ENCODE data around the gene SLC25A5. TPM values are rescaled to one million over a fixed set of nuclear protein-coding genes. Genes with fewer than 3 reads are reported as not detected.
"Not testable (repeated sequence)": the region's sequence is repeated elsewhere in the genome, so short reads cannot be mapped to it uniquely, and the experiment has no call there.

Gene SLC25A5
- total RNA-seq, 4 donors from 2014 or later, result 366 to 1,287 (median 800) TPM

- TF ChIP-seq POLR2A (IDR thresholded peaks at IDR 0.05) (no peak), CTCF (IDR thresholded peaks at IDR 0.05) (no peak)
- Histone ChIP-seq H3K9me3 (no peaks in the 10 kb centered on the region), H3K27ac (no peak overlapping the region), H3K36me3 (no peaks in the 10 kb centered on the region), H3K4me1 (no peaks in the 10 kb centered on the region), H3K4me3 (no peak overlapping the region), H3K27me3 (no peaks in the 10 kb centered on the region)
- no peak for DNase-seq
Observed at GRCh38 chrX:119424999-119425398, 43.2 kb upstream of the SLC25A5 start.

GRCh38 chrX:119427024-119427794, 41.0 kb upstream of the SLC25A5 start:
- H3K27ac ChIP-seq, result peak overlapping the region in 1 of 4 donors; percentile 59

DNA sequence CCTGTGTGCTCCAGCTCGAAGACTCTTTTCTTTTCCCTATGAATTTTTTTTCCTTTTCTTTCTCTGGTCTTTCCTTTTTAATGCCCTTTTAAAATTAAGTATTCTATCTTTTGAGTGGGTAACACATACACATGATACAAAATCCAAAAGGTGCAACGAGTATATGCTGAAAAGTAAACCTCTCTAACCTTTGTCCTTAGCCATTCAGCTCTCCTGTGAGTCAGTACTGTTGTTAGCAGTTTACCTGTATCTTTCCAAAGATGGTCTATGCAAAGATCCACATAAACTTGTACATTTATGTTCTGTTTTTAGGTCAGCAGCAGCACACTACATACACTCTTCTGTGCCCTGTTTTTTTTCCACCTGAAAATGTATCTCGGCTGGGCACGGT, 40.5 kb upstream of the SLC25A5 start:
- no peaks in the 10 kb centered on the region for H3K9me3 ChIP-seq
- no peaks in the 10 kb centered on the region for H3K36me3 ChIP-seq
- DNase-seq, result no peak
- no peaks in the 10 kb centered on the region for H3K27me3 ChIP-seq
- no peaks in the 10 kb centered on the region for H3K4me1 ChIP-seq
- H3K27ac ChIP-seq, result peak overlapping the region in 1 of 4 donors; percentile 59
- H3K4me3 ChIP-seq, result no peak overlapping the region
- TF ChIP-seq CTCF (IDR thresholded peaks at IDR 0.05) (no peak), POLR2A (IDR thresholded peaks at IDR 0.05) (no peak)

More at GRCh38 chrX:119427024-119427794, 41.0 kb upstream of the SLC25A5 start:
- Histone ChIP-seq H3K36me3 (no peaks in the 10 kb centered on the region), H3K4me3 (no peak overlapping the region), H3K27me3 (no peaks in the 10 kb centered on the region), H3K9me3 (no peaks in the 10 kb centered on the region), H3K4me1 (no peaks in the 10 kb centered on the region)
- DNase-seq, result peak in 2 of 3 donors; percentile 62 to 75
- TF ChIP-seq POLR2A (IDR thresholded peaks at IDR 0.05) (no peak), CTCF (IDR thresholded peaks at IDR 0.05) (no peak)

DNA sequence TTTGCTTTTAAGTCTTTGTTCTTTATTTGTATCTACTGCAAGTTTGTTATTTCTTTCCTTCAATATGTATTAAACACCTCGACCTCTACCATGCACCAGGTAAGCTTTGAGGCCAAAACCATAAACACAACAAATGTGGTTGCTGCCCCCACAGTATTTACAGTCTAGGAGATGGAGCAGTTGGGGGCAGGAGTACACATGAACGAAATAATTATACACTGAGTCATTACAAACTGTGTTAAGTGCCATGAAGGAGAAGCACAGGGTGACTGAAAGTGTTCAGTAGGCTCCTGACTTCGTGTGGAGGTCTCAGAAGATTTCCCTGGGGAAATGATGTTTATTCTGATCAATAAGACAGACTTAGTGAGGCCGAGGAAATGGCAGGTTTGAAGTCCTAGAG, 38.8 kb upstream of the SLC25A5 start:
- Histone ChIP-seq H3K27me3 (no peaks in the 10 kb centered on the region), H3K9me3 (no peaks in the 10 kb centered on the region), H3K27ac (no peak overlapping the region), H3K36me3 (no peaks in the 10 kb centered on the region), H3K4me1 (no peaks in the 10 kb centered on the region), H3K4me3 (no peak overlapping the region)
- no peak for DNase-seq
- no peak for TF ChIP-seq CTCF (IDR thresholded peaks at IDR 0.05)
- TF ChIP-seq POLR2A (IDR thresholded peaks at IDR 0.05), result no peak

DNA sequence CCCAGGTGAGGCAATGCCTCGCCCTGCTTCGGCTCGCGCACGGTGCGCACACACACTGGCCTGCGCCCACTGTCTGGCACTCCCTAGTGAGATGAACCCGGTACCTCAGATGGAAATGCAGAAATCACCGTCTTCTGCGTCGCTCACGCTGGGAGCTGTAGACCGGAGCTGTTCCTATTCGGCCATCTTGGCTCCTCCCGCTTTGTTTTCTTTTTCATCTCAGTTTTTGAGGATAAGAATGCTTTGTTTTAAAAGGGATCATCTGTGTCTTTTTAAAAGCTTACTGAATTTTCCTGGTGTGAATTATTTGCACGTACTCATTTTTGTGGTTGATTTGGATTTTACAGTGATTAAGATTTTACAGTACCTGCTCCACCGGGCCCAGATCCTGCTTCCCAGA, 26.9 kb upstream of the SLC25A5 start:
- not testable (repeated sequence) for DNase-seq, H3K27ac ChIP-seq, H3K27me3 ChIP-seq, H3K9me3 ChIP-seq, H3K4me3 ChIP-seq, H3K4me1 ChIP-seq, H3K36me3 ChIP-seq

DNA sequence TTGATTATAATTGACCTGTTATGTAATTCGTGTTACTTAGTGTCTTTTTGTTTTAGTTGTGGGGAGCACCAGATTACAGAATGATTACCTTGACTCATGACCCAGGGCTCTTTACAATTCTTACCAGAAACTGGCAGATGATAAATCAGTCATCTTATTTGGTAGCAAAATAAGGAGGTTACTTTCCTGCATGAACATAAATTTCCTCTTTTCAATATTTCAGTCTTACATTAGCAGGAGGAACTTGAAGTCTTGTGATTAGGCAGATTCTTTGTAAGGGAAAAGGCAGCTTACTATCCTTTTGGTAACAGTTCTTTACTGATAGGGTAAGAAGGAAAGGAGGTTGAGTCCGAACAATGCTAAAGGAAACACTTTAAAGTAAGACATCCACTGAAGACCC, 26.0 kb upstream of the SLC25A5 start:
- Histone ChIP-seq H3K27ac (no peak overlapping the region), H3K27me3 (no peaks in the 10 kb centered on the region), H3K4me3 (no peak overlapping the region), H3K36me3 (no peaks in the 10 kb centered on the region), H3K9me3 (no peaks in the 10 kb centered on the region), H3K4me1 (no peaks in the 10 kb centered on the region)
- TF ChIP-seq CTCF (IDR thresholded peaks at IDR 0.05) (no peak), POLR2A (IDR thresholded peaks at IDR 0.05) (no peak)
- no peak for DNase-seq

All from Peyer's patch (tissue), 4 donors.